Activated CD4-positive, alpha-beta T cell treated with anti-CD3 and anti-CD28 coated beads for 4 hours (primary cell): ENCODE data around the gene TUBA1A.
"Not testable (repeated sequence)": the region's sequence is repeated elsewhere in the genome, so short reads cannot be mapped to it uniquely, and the experiment has no call there.

Experiments used
- DNase-seq, 2 donors: peaks; one replicate each; pipeline ENCODE4 v3.0.0-alpha.2; 2020

Gene TUBA1A

GRCh38 chr12:49146406-49146805 lies 42.5 kb downstream of the TUBA1A start:
- DNase-seq, result no peak

- DNase-seq, result no peak
These were observed 44.5 kb downstream of the TUBA1A start for GRCh38 chr12:49144384-49144783.

GRCh38 chr12:49138999-49139398 lies 49.9 kb downstream of the TUBA1A start:
- DNase-seq, result no peak

- DNase-seq, result no peak
These were observed 50.3 kb downstream of the TUBA1A start for GRCh38 chr12:49138587-49138986.

- no peak for DNase-seq
These were observed 51.4 kb downstream of the TUBA1A start for GRCh38 chr12:49137476-49137875.

GRCh38 chr12:49136997-49137396 lies 51.9 kb downstream of the TUBA1A start:
- DNase-seq, result not testable (repeated sequence)
